Limb (tissue), 2 donors: ENCODE data around the gene FYCO1.

ENCODE experiments used
- DNase-seq, 2 donors: peaks; one replicate each; pipeline ENCODE4 v3.0.0-alpha.2; 2016; ENCODE audit errors: extremely low spot score in 2 of 2

FYCO1 gene

DNA sequence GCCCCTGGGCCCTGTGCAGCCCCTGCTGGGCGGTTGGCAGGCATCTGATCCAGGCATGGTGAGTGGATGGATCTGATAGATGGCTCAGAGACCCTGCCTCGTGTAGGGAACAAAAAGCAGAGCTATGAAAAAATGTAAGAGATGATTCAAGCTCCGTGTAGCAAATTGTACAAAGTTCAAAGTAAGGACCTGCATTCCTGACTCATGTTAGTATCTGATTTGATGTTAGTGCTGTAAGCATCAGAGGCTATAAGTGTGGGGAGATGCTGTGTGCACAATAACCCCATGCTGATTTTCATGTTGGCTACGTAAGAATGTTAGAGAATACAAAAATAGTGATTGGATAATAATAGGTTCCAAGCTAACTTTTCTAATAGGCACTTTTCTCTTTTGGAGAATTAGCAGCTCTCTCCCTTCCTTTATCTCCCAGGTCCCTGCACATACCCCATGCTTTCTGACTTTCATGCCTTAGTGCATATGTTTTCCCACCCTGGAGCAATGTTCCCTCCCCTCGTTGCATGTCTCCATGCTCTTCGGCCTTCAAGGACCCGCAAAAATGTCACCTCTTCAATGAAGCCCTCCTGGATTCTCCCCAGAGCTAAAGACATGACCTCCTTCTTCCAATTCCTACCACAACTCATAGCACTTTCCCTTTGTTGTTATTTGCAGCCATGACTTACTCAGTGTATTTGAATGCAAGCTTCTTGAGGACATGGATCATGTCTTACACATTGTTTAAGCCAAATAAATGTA is 107.7 kb downstream of the FYCO1 start:
- no peak for DNase-seq

DNA sequence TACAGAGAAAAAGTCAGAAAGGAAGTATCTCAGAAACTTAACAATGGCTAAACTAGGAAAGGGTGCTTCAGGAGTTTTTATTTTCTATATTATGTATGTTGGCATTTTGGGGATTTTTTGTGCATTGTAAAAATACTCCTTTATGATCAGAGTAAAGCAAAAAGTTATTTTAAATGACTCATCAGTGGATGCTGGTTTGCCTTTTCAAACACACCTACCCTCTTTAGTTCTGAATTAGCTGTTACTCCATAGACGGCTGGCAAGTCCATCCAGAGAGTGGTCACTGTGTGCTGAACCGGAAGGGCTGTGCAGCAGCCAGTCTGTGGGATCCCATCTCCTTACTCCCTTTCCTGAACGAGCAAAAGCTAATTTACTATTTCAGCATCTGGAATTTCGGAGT is 108.3 kb downstream of the FYCO1 start:
- no peak for DNase-seq

DNA sequence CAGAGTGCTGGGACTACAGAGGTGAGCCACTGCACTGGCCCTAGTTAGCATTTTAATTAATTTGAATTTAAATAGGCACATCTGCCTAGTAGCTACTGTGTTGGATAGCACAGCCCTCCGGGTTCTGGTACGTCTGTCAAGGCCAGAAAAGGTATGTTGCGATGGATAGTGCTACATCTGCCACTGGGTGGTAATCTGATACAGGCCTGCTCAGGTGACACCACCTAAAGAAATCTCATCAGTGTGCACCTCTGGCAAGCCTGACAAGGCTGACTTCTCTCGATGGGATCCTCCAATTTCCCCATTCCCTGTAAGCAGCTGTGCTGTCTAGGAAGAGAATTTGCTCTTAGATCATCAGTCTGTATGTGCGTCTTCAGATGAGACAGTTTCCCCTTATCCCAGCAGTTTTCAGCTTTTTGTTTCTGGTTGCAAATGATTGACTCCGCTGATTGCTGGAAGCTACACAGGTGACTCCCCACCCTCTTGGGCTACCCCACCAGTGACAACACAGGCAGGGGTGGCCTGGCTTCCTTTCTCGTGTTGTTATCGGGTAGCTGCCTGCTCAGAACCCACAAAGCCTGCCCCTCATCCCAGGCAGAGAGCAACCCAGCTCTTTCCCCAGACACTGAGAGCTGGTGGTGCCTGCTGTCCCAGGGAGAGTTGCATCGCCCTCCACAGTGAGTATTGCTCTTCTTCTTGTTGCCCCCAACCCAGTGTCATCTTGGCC is 109.5 kb downstream of the FYCO1 start, which contains the start of gene CCR9:
CCR9 (plus strand) TSS at position 565 of the 727 bp plus-strand sequence. CDS start 8,391 bp downstream, outside the sequence.
- DNase-seq: no peak

DNA sequence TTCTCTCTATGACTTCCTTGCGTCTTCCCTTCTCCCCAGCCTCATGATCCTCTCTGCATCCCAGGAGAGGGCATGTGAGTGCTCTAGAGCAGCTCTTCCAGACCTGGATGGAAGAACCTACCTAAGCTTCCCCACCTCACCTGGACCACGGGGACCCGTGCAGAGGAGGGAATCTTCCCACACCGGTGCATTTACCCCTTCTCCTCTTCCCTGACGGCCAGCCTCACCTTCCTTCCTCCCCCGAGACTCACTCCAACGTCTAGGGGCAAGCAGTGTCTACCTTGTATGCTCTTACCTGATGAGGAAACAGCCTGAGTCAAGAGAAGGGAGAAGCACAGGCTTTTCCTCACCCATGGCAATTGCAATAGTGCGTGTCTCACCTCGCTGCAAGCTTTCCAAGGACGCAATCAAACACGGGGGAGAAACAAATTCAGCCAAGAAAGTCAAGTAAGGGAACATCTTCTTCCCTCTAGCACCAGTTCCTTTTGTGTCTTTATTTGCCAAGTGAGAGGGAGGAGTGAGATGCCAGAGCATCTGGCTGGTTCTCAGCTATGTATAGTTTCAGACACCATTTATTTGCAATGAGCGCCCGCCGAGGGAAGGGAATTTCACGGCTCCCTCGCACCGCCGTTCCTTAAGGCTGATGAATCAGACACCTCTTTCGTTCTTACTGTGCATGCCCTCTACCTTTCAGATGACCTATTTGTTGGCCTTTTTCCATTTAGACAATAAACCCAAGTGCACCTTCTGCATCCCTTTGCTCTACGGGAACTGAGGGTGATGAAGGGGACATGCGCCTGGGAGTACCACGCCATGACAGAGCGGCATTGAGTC is 111.0 kb downstream of the FYCO1 start:
- DNase-seq: no peak

DNA sequence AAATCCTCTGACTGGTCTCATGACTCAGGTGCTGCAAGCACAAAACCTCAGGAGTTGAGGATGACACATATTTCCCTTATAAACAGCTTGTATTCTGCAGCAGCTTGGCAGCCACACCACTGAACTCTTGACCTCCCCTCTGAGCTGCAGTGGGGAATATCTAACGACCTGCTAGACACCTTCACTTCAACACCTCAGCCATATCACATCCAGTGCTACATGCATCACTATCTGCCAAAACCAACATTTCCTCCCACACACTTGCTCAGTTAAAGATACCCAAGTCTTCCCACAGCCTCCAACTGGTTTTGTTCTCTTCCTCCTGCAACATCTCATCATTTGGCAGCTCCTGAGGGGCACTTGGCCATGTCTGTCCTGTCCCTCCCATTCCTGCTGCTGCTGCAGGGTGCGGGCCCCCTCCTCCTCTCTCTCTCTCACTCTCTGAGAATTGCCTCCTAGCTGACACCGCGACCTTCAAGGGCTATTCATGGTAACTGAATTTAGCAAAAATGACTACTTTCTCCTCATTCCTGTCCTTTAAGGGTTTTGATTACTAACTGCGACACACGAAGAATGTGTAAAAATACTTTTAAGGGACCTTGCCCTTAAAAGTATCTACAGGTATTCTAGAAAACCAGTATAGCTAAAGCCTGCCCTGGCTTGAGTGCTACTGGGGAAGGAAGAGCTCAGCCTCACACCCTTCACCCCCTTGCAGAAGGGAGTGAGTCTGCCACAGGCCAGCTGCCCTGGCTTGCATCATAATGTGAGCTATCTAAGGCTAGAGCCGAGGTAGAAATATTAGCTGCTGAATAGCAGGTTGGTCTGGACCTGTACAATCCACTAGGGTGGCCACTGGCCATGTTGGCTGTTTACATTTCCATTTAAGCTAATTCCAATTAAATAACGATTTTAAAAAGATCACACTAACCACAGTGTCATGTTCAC is 114.3 kb downstream of the FYCO1 start:
- no peak for DNase-seq

DNA sequence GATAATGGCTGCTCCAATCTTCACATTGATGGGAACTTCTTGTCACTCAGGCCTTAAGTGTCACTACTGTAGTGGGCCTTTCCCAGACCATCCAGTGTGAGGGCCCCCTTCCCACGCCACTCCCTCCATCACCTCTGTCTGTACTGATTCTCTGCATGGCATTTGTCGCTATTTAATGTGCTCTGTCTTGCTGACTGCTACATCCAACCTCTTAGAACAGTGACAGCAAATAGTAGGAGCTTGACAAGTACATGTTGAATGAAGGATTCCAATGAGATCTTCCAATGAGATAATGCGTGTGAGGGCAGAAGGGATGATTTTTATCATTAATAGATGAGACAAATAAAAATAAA is 114.9 kb downstream of the FYCO1 start:
- DNase-seq: no peak

DNA sequence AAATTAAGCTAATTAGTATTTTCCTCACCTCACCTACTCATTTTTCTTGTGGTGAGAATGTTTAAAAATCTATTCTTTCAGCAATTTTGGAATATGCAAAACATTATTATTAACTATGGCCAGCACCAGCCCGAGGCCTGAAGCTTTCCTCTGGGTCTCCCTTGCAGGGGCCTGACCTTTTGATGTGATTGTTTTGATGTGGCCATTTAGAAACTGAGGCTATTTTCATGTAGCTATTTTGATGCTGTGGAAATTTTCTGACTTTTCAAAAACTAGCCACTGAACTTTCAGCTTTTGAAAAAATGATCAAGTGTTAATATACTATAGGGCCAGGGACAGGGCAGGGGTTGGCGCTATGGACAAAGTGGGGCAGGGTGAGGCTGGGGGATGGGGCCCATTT is 117.5 kb downstream of the FYCO1 start:
- no peak for DNase-seq

DNA sequence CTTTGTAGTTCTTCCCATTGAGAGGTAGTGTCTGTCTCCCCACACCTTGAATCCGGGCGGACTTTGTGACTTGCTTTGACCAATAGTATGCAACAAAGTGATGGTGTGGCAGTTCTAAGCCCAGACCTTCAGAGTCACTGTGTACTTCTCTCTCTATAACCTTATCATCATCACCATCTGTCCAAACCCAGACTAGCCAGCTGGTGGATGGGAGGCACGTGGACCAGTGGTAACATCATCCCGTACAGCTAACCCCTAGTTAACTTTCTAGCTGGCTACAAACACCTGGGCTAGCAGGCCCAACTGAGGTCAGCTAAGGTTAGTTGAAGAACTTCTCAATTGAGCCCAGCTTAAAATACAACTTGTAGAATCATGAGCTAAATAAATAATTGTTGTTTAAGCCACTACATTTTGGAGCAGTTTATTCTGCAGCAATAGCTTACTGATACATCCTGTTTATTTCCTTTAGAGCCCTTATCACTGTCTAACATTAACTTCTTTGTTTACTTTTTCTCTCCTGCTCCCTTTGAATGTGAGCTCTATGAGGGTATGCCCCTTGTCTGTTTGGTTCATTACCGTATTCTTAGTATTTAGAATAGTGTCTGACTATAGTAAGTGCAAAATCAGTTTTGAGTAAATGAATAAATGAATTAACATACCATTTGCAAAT is 120.8 kb downstream of the FYCO1 start:
- no peak for DNase-seq

DNA sequence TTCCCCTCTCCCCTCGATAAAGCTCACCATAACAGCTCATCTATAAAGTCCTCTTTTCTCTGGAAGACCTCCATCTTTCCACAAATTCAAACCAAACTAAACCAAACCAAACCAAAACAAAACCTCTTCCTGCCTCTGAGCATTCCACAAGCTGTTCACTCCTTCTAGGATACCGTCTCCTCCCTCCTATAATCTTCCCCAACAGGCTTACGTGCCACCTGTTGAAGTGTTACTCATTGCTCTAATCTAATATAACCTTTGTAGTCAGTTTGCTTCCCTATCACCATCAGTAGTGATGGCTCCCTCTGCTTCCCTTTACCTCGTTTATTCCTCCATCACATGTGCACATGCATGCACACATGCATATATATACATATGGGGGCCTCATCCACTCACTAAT is 122.0 kb downstream of the FYCO1 start:
- no peak for DNase-seq

DNA sequence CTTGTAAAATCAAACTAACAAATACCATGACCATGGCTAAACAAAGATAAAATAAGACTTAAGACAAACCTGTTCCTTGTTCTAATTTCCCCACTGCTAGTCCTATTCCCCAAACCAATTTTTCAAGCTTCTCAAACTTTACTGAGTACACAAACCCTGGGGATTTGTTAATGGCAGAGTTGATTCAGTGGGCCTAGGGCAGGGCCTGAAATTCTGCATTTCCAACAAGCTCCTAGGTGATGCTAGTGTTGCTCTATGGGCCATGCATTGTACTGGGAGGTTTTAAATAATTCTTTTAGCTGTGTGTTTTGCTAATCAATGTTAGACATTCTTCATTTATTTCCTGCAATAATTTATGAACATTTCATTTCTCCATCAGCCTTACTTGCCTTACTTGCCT is 122.6 kb downstream of the FYCO1 start:
- DNase-seq: no peak

DNA sequence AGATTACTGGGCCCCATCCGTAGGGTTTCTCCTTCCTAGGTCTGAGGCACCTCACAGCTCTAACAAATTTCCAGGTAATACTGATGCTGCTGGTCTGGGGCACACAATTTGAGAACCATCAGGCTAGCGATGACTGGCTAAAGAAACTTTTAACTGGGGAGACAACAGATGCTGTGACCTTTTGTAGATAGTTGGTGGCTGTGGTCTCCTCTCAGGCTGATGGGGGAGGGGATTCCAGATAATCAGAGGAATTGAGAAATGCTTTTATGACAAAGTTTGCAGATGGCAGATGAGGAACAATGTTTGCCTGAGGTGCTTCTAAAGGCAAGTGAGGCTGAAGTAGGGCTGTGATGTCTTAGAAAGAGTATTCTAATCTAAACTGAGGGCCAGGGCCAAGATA is 123.1 kb downstream of the FYCO1 start:
- DNase-seq: no peak

DNA sequence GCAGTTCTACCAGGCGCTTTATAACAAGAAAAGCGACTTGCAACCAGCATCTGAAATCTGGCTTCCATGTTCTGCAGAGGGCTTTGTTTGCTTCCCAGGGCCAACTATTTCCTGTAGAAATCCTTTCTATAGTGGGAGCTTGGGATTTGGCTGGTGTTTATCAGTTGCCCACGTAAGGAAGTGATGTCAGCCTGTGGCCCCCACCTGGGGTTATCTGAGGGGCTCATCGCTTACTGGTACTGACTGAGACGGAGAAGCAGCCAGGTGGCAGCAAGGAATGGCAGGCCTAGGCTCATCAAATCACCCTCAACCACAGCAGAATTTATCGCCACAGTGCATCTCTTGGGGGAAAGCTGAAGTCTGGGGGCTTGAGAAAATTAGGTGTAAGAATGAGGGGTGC is 123.8 kb downstream of the FYCO1 start:
- no peak for DNase-seq

DNA sequence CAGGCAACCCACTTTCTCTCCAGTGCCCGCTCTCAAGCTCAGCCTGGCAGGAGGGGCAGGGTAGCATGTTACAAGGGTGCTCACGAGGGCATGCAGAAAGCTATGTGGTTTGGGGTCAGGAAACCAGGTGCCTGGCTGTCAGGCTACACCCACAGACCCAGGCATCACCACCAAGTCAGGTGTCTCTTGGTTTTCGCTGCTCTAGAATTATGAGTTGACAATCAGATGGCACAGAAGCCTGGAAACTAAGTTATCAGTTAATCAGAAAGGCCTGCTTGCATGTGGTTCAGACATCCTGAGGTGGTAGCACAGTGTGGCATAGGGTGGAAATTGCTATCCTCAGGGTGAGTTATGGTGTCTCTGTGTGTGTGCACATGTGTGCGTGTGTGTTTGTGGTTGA is 125.5 kb downstream of the FYCO1 start:
- no peak for DNase-seq

DNA sequence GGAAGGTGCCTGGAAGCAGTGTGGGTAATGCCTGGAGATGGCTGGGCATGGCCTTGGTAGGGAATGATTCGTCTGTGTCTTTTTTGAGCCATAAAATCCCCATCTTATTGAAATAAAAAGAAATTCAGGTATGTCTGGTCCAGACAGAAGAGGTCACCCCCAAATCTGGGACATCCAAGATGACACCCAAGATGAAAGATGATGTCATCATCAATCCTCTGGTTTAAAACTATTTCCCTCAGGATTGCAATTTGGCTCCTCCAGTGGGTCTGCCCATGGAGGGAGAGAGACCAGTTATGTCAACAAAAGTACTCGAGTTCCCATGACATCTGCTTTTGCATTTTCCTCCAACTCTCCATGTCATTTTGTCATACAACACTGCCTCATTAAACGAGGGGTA is 126.0 kb downstream of the FYCO1 start:
- no peak for DNase-seq

DNA sequence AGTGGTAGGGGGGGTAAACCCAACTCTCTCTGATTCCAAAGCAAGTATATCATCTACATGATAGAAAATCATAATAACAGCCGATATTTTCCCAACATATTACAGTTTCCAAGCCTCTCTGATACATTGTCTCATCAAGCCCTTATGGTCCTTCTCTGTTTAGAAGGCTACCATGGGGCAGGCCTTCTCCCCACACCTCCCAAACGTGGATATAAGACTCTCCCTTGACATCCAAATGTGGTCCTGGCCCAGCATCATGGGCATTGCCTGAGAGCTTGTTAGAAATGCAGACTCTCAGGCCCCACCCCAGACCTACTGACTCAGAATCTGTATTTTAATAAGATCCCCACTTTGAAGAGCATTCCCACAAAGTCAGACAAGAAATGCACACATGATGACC is 127.0 kb downstream of the FYCO1 start:
- no peak for DNase-seq

DNA sequence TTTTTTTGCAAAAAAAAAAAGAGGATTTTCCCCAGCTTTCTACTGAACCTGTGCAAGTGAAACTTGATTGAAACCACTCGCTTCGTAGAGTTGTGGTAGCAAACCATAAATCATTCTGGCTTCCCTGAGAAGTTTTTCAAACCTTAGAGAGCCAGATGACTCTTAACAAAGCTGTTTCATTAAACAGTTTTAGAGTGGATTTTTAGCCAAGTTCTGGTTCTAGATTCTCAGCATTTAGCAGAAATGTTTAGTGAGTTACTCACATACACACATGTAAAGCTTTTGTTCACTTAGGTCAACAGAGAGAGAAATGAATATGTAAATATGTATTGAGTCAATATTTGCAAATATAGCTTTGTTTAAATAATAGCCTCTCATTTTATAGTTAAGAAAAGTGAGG is 127.4 kb downstream of the FYCO1 start:
- DNase-seq: no peak
